ENCODE data around the gene IL1RAPL2.

- TF ChIP-seq CTCF (IDR thresholded peaks at IDR 0.05; ENCODE audit: control extremely low read depth in 1 of 3, insufficient read depth in 1 of 3, low read depth in 1 of 3, low read length in 3 of 3): no peak
- TF ChIP-seq EZH2 (IDR thresholded peaks at IDR 0.05; ENCODE audit: low read depth, low read length, severe bottlenecking): no peak
Measured at GRCh38 chrX:104749951-104750610, 184.1 kb downstream of the IL1RAPL2 start.

Data from H1 (cell line).